H7 (cell line): Measurements from ENCODE around the gene CTDSPL. TPM values are rescaled to one million over a fixed set of nuclear protein-coding genes. Genes with fewer than 3 reads are reported as not detected.
"Not testable (repeated sequence)": the region's sequence is repeated elsewhere in the genome, so short reads cannot be mapped to it uniquely, and the experiment has no call there.

Experiments used
- DNase-seq: peaks from one replicate; pipeline ENCODE4 v3.0.0; 2012
- H3K27me3 ChIP-seq: 2 replicates; pipeline ENCODE4 v1.6.0; 2011; ENCODE audit warnings: mild to moderate bottlenecking, low read length; ENCODE audit not compliant: control insufficient read depth, insufficient read depth
- H3K36me3 ChIP-seq: replicated peaks from 2 replicates; pipeline ENCODE4 v1.5.1; 2011; ENCODE audit warnings: low read length; ENCODE audit not compliant: control insufficient read depth, insufficient read depth
- H3K4me3 ChIP-seq: 2 replicates; pipeline ENCODE4 v1.5.1; 2011; ENCODE audit warnings: low read depth, mild to moderate bottlenecking, control low read depth, low read length, moderate library complexity; ENCODE audit not compliant: insufficient read depth
- total RNA-seq: library from RNA; depleted of rRNA; stranded (reverse); fragments of >200 nt; shearing (Covaris generic); gene quantifications from 2 replicates; pipeline ENCODE4 v1.2.3, GENCODE V29; 2014; rRNA removed

Gene CTDSPL, protein sequence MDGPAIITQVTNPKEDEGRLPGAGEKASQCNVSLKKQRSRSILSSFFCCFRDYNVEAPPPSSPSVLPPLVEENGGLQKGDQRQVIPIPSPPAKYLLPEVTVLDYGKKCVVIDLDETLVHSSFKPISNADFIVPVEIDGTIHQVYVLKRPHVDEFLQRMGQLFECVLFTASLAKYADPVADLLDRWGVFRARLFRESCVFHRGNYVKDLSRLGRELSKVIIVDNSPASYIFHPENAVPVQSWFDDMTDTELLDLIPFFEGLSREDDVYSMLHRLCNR
- total RNA-seq, result 20.3 and 21.1 TPM in 2 replicates

GRCh38 chr3:37861620-37862041 lies at the start of gene CTDSPL:
CTDSPL (plus strand) TSS chr3:37861880; CDS start chr3:37862200, 320 bp downstream.
- Histone ChIP-seq H3K4me3 (peak within 1 kb of the TSS; percentile 81), H3K27me3 (peaks cover 14% of the 10 kb centered on the region), H3K36me3 (no peaks in the 10 kb centered on the region)
- DNase-seq, result peak; percentile 91

DNA sequence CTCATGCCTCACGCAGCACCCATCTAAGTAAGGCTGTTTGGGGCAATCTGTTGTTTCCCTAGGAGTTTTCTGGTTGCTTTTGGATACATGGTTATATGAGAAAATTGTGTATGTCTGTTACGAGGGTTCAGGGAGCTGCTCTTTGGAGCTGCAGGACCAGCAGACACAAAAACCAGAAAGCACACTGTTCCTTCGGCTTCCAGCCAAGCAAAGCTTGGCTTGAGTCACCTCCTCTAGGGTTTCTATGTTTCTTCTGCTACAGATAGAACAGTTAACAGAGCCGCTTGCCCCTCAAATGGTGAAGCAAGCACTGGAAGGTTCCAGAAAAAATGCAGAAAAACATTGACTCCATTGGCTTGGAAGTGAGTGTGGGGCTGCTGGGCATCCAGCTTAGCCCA lies 49.2 kb upstream of the CTDSPL start:
- no peak overlapping the region for H3K4me3 ChIP-seq
- no peaks in the 10 kb centered on the region for H3K36me3 ChIP-seq
- no peak for DNase-seq
- no peaks in the 10 kb centered on the region for H3K27me3 ChIP-seq

DNA sequence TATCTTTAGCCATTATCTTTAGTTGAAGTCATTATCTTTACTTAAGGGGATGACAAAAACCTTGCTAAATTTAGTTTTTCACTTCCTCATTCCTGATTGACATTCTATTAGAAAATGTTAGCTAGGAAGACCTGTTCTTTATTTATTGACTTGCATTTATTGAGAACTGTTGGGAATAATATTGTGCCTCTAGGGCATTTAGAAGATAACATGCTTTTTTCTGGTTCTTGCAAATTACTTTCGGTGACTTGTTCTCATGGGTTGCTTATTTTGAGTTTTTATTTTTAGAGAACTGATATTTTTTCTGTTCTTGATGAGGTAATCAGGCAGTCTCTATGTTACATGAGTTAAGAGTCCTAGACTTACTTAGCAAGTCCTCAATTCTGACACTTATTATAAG lies 48.3 kb upstream of the CTDSPL start:
- no peak for DNase-seq
- H3K27me3 ChIP-seq, result no peaks in the 10 kb centered on the region
- H3K36me3 ChIP-seq, result no peaks in the 10 kb centered on the region
- H3K4me3 ChIP-seq, result no peak overlapping the region

- Histone ChIP-seq H3K36me3 (no peaks in the 10 kb centered on the region), H3K4me3 (no peak overlapping the region), H3K27me3 (no peaks in the 10 kb centered on the region)
- peak; percentile 28 for DNase-seq
Measured at GRCh38 chr3:37814547-37814946, 47.1 kb upstream of the CTDSPL start.

- H3K4me3 ChIP-seq, DNase-seq, H3K27me3 ChIP-seq, H3K36me3 ChIP-seq: not testable (repeated sequence)
Measured at GRCh38 chr3:37815156-37815555, 46.5 kb upstream of the CTDSPL start.

DNA sequence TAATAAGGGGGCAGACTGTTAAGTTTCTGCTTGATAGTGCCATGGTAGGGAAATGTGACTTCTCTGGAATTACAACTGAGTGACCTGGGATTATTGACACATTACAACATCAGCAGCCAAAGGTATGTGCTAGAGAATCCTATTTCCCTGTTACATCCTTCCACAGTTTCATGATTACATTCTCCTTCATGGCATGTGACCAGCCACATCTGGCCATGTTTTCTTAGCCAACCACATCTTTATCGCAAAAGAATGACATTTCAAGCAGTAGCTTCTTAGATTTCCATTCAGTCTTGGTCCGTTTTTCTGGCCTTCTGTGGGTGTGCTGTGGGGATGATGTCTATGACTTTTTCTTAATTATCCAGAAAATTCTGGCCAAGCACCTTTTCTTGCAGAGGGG lies 45.4 kb upstream of the CTDSPL start:
- H3K36me3 ChIP-seq, result no peaks in the 10 kb centered on the region
- H3K4me3 ChIP-seq, result no peak overlapping the region
- no peaks in the 10 kb centered on the region for H3K27me3 ChIP-seq
- DNase-seq, result no peak

GRCh38 chr3:37819591-37819990 lies 42.1 kb upstream of the CTDSPL start:
- no peak overlapping the region for H3K4me3 ChIP-seq
- DNase-seq, result no peak
- no peaks in the 10 kb centered on the region for H3K27me3 ChIP-seq
- no peaks in the 10 kb centered on the region for H3K36me3 ChIP-seq

DNA sequence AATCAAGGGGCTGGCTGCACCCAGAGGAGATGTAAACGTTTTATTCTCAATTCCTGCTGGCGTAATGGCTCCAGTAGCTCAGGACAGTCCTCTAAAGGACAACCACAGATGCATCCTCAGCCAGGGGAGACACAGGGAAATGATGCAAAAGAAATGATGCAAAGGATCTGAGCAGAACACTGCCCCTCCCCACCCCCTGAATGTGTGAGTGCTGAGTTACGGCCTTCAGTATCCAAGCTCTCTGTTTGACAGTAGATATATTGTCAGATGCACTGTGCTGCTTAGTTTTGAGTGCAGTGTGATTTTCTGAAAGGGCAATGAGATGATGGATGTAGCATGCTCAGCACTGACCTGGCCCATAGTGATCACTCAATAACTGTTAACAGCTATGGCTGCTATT lies 41.4 kb upstream of the CTDSPL start:
- Histone ChIP-seq H3K4me3 (no peak overlapping the region), H3K36me3 (no peaks in the 10 kb centered on the region), H3K27me3 (no peaks in the 10 kb centered on the region)
- DNase-seq, result no peak

DNA sequence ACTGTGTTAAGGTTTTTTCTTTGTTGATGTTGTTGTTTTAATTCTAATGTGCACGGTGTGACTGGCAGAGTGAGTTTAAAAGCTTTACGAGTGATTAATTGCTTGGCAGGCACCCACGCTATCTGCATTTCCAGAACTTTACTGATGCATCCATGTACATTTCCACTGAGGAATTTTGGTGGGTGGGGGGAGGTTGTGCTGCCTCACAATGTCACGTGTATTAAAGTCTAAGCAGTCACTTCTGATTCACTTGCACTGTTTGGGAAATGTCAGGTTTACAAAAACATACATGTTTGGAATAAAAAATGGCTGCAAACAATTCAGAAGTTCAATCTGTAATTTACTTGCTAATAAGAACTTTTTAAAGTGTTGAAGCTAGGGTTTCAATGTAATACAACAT lies 38.5 kb upstream of the CTDSPL start:
- Histone ChIP-seq H3K36me3 (no peaks in the 10 kb centered on the region), H3K27me3 (no peaks in the 10 kb centered on the region), H3K4me3 (no peak overlapping the region)
- DNase-seq, result no peak

GRCh38 chr3:37824090-37824953 lies 37.4 kb upstream of the CTDSPL start:
- H3K27me3 ChIP-seq, result no peaks in the 10 kb centered on the region
- no peaks in the 10 kb centered on the region for H3K36me3 ChIP-seq
- DNase-seq, result no peak
- no peak overlapping the region for H3K4me3 ChIP-seq

DNA sequence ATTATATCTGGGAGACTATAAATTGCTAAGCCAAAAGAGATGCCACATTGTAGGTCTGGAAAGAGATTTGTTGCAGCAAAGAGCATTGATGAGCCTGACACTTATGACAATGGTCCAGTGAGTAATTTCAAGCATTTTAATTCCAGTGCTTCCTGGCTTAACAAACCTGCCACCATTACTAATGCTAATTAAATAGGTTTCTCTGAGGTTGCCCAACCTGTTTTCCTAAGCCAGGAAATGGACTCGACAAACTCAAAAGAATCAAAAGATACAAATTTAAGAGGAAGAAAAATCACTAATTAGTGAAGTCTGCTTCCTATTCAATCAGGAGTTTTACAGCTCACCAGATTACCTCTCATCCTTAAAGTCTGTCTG lies 36.7 kb upstream of the CTDSPL start:
- DNase-seq, result no peak
- no peak overlapping the region for H3K4me3 ChIP-seq
- H3K27me3 ChIP-seq, result no peaks in the 10 kb centered on the region
- H3K36me3 ChIP-seq, result no peaks in the 10 kb centered on the region

DNA sequence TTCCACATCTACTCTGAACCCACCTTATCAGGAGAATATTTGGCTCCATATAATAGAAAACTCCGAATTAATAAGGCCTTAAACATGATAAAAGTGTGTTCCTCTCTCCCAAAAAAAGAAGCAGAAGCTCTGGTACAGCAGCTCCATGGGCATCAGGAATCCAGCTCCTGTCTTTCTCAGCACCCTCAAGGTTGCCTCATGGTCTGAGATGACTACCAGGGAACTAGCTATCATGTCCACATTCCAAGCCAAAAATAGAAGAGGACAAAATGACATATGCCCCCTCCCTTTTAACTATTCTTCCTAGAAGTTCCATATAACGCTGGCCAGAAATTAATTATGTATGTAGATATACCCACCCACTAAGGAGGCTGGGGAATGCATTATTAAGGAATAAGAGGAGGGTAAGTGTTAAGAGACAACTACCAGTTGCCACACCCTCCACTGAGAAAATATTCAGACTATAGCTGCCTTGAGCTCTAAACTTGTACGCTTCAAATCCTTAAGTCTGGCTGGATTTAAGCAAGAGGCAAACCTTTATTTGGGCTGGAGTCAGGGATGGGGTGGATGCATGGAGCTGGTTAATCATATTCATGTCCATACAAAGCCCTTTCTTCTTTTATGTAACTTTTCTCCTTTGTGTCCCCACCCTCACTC lies 35.8 kb upstream of the CTDSPL start:
- H3K36me3 ChIP-seq, result no peaks in the 10 kb centered on the region
- no peaks in the 10 kb centered on the region for H3K27me3 ChIP-seq
- H3K4me3 ChIP-seq, result no peak overlapping the region
- no peak for DNase-seq

DNA sequence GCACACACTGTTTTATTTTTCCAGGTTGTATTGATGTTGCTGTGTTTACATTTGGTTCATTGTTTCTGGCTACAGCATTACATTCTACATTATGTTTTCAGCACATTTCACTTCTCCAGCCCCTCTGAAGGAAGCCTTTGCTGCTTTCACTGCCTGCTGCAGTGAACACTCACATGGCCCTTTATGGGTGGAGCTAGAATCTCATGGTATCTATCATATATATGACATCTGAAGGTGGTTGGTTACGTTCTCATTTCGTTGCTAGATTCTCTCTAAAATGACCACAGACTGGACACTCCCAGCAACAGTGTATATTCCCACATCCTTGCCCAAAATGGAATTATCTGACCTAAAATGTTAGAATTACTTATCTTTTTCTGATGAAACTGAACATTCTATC lies 35.2 kb upstream of the CTDSPL start:
- H3K27me3 ChIP-seq, result no peaks in the 10 kb centered on the region
- DNase-seq, result no peak
- H3K4me3 ChIP-seq, result no peak overlapping the region
- H3K36me3 ChIP-seq, result no peaks in the 10 kb centered on the region

GRCh38 chr3:37826933-37827332 lies 34.7 kb upstream of the CTDSPL start:
- no peak overlapping the region for H3K4me3 ChIP-seq
- no peaks in the 10 kb centered on the region for H3K36me3 ChIP-seq
- DNase-seq, result no peak
- H3K27me3 ChIP-seq, result no peaks in the 10 kb centered on the region

DNA sequence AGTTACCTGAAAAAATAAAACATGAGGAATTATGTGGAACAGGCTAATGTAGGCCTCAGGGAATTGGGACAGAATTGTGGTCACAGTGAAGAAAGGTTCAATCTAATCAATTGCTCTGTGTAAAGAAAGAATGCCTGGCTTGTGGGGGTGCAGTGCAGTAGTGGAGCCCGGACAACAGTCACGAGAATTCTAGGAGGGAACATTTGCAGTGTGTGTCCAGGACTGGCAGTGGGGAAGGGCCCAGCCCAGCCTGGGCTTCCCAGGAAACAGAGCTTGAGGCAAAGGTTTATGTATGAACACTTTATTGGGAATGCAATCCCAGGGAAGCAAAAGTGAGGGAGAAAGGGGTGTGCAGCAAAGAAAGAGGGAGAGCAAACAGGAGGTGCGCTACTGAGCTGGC lies 29.2 kb upstream of the CTDSPL start:
- H3K27me3 ChIP-seq, result no peaks in the 10 kb centered on the region
- H3K4me3 ChIP-seq, result no peak overlapping the region
- no peak for DNase-seq
- no peaks in the 10 kb centered on the region for H3K36me3 ChIP-seq
